HepG2 (cell line): ENCODE data around the gene CHCHD5. TPM values are rescaled to one million over a fixed set of nuclear protein-coding genes. Genes with fewer than 3 reads are reported as not detected.

Experiments used
- ATAC-seq: fragments of 200-7000 bp; cut with Tn5 transposase; 3 replicates; pipeline ENCODE4 v1.9.1; 2020; ENCODE audit warnings: mild to moderate bottlenecking, moderate library complexity
- BruUV-seq: library from RNA; stranded (reverse); fragments of 400-500 nt; replicated peaks from 2 replicates; lab custom pipeline; 2021; lab: Mats Ljungman, UMichigan
- CTCF ChIA-PET: fragments of 300-600 bp; formaldehyde crosslinking; extraction: SDS; loops from one replicate; lab custom pipeline; 2021; ENCODE audit warnings: low total read pairs, inconsistent platforms, low intra/inter-chr PET ratio; lab: Yijun Ruan, JAX
- POLR2A ChIA-PET: fragments of 350-600 bp; sonication (Branson Sonifier 250); formaldehyde crosslinking; loops from one replicate; lab custom pipeline; 2020; ENCODE audit warnings: antibody characterized with exemption, inconsistent platforms; lab: Yijun Ruan, JAX
- DNase-seq: peaks from one replicate; pipeline ENCODE4 v3.0.0-alpha.2; 2015; ENCODE audit warnings: low spot score
- FAIRE-seq: peaks from 3 replicates; lab custom pipeline; 2011; peaks lifted over from hg19 to GRCh38; lab: Jason Lieb, UNC
- H2AFZ ChIP-seq: one replicate; pipeline ENCODE4 v1.6.1; 2011; ENCODE audit warnings: low read length, inconsistent platforms
- H3K27ac ChIP-seq: fragments of 300-600 bp; 3 replicates; pipeline ENCODE4 v1.8.0; 2011; ENCODE audit warnings: mixed run types, mild to moderate bottlenecking, mixed read lengths, low read length, inconsistent platforms; ENCODE audit not compliant: insufficient read depth; ENCODE audit errors: extremely low read length
- H3K27me3 ChIP-seq, 2 experiments: fragments of 200-600 bp in 1 of 2; 2 replicates in 1 of 2; 3 replicates in 1 of 2; pipeline versions ENCODE4 v1.6.0 to v1.8.0; 2011; ENCODE audit warnings: low read length in 2 of 2, mild to moderate bottlenecking in 2 of 2, moderate library complexity in 2 of 2, inconsistent platforms in 1 of 2; ENCODE audit not compliant: insufficient read depth in 2 of 2, control insufficient read depth in 1 of 2
- H3K36me3 ChIP-seq, 2 experiments: fragments of 200-600 bp in 1 of 2; replicated peaks in 1 of 2; 2 replicates in 1 of 2; 3 replicates in 1 of 2; pipeline versions ENCODE4 v1.5.1 to v1.8.0; 2011; ENCODE audit warnings: low read length in 2 of 2, inconsistent platforms in 1 of 2; ENCODE audit not compliant: insufficient read depth in 2 of 2, control insufficient read depth in 1 of 2
- H3K4me1 ChIP-seq: 2 replicates; pipeline ENCODE4 v1.5.1; 2012; ENCODE audit warnings: low read length, inconsistent platforms; ENCODE audit not compliant: insufficient read depth
- H3K4me2 ChIP-seq: 2 replicates; pipeline ENCODE4 v1.6.0; 2011; ENCODE audit warnings: low read depth, low read length, inconsistent platforms
- H3K4me3 ChIP-seq, 3 experiments: fragments of 200-600 bp in 1 of 3; sonication (generic), shearing (Covaris generic) in 1 of 3; replicated peaks in 1 of 3; 2 replicates each; pipeline ENCODE4 v1.5.1; 2011 to 2016; ENCODE audit warnings: low read length in 3 of 3, inconsistent platforms in 2 of 3, low read depth in 2 of 3, mild to moderate bottlenecking in 2 of 3, control low read depth in 1 of 3, mixed read lengths in 1 of 3; ENCODE audit not compliant: insufficient read depth in 1 of 3
- H3K79me2 ChIP-seq: one replicate; pipeline ENCODE4 v1.6.1; 2011; ENCODE audit warnings: low read length, inconsistent platforms; ENCODE audit not compliant: insufficient read depth
- H3K9ac ChIP-seq: 2 replicates; pipeline ENCODE4 v1.6.0; 2011; ENCODE audit warnings: mild to moderate bottlenecking, low read depth, low read length, inconsistent platforms; ENCODE audit not compliant: insufficient read depth
- H3K9me3 ChIP-seq: 2 replicates; pipeline ENCODE4 v1.5.1; 2012; ENCODE audit warnings: mild to moderate bottlenecking, low read length
- H4K20me1 ChIP-seq: 2 replicates; pipeline ENCODE4 v1.6.0; 2011; ENCODE audit warnings: inconsistent platforms, mild to moderate bottlenecking, low read length, moderate library complexity; ENCODE audit not compliant: insufficient read depth
- CEBPB ChIP-seq: IDR thresholded peaks from 2 replicates; pipeline ENCODE4 v1.6.1; 2011; ENCODE audit warnings: low read depth, low read length, improper control_type of control experiment, borderline replicate concordance
- CEBPG ChIP-seq: IDR thresholded peaks from 2 replicates; pipeline ENCODE4 v1.6.1; 2016
- HNRNPUL1 ChIP-seq: fragments of 200-400 bp; formaldehyde crosslinking; IDR thresholded peaks from 2 replicates; pipeline ENCODE4 v1.6.1; 2017; ENCODE audit warnings: low read depth, mild to moderate bottlenecking, low read length, moderate library complexity
- IRF1 ChIP-seq: sonication (generic); formaldehyde crosslinking; IDR thresholded peaks from 2 replicates; pipeline ENCODE4 v1.4.0; 2020; ENCODE audit warnings: low read depth, mild to moderate bottlenecking, missing genetic modification reagents
- WGBS: methylation state at CpG from one replicate; pipeline ENCODE4 v1.1.6; 2017; ENCODE audit warnings: low lambda C conversion rate; 5-methylcytosine and 5-hydroxymethylcytosine counted together
- in situ Hi-C: cut with HindIII; loops from 2 replicates; pipeline ENCODE4 v1.10.0; 2017; ENCODE audit warnings: low pct_unique_long_range_greater_than_20kb; ENCODE audit not compliant: extremely low pct_ligation_motif_present
- intact Hi-C: fragments of 100-400 bp; cut with micrococcal nuclease; formaldehyde crosslinking; loops from one replicate; pipeline ENCODE4 v1.10.0; 2022; ENCODE audit not compliant: unreplicated experiment
- polyA plus RNA-seq, 8 experiments: library from polyadenylated mRNA; depleted of rRNA in 3 of 8; stranded (reverse) in 7 of 8; unstranded in 1 of 8; fragments of >200 nt; fragmentation: Illumina TruSeq in 4 of 8; extraction: Trizol in 4 of 8; gene quantifications; 2 replicates each; pipeline versions ENCODE4 v1.2.1 to v1.2.3, GENCODE V29; 2011 to 2016; ENCODE audit warnings: low read depth in 4 of 8, missing spikeins in 1 of 8, mixed read lengths in 1 of 8; ENCODE audit not compliant: insufficient read depth in 1 of 8
- total RNA-seq, 5 experiments: library from RNA; depleted of rRNA; stranded (reverse); fragments of >200 nt; fragmentation: Illumina TruSeq; extraction: Trizol; gene quantifications; 2 replicates each; pipeline ENCODE4 v1.2.3, GENCODE V29; 2016; ENCODE audit warnings: low read depth in 1 of 5
- TF ChIP-seq, protein P1 (sequence below): IDR thresholded peaks from 2 replicates; pipeline ENCODE4 v1.6.1; 2018; ENCODE audit warnings: missing genetic modification reagents

The CHCHD5 gene
- total and polyA plus RNA-seq, 2 of the 13 experiments (the other 11 are each of a cell fraction or from before 2014, with no cell fraction given): 19.0 to 23.9 TPM

DNA sequence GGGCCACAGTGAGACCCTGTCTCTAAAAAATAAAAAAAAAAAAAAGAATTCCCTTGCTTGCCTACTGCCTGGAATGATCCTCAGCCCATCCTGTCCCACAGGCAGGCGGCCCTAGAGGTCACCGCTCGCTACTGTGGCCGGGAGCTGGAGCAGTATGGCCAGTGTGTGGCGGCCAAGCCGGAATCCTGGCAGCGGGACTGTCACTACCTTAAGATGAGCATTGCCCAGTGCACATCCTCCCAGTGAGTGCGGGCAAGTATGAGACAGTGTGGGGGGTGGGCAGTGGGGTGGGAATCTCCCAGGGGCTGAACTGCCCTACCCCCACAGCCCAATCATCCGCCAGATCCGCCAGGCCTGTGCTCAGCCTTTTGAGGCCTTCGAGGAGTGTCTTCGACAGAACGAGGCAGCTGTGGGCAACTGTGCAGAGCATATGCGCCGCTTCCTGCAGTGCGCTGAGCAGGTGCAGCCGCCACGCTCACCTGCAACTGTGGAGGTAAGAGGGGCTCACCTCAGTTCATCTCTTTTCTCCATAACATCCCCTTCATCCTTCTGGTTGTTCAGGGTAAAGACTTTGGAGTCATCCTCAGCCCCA, 1.6 kb downstream of the CHCHD5 start (continued):
- TF ChIP-seq IRF1 (CRISPR knock-in tag): no peak

- no peak overlapping the region for H3K9ac ChIP-seq
- no peak for ATAC-seq
- no peak overlapping the region for H3K27ac ChIP-seq
- intact Hi-C loops (loop anchor here (10.0 kb wide), 1 partner anchor 334 kb away; the partner anchor contains the start of gene ZC3H8), in situ Hi-C loops (no loop called here)
- no TSS peak for BruUV-seq
- H3K9me3 ChIP-seq: no peaks in the 10 kb centered on the region
- peaks cover 6% of the 10 kb centered on the region for H3K79me2 ChIP-seq
- TF ChIP-seq, protein P1, sequence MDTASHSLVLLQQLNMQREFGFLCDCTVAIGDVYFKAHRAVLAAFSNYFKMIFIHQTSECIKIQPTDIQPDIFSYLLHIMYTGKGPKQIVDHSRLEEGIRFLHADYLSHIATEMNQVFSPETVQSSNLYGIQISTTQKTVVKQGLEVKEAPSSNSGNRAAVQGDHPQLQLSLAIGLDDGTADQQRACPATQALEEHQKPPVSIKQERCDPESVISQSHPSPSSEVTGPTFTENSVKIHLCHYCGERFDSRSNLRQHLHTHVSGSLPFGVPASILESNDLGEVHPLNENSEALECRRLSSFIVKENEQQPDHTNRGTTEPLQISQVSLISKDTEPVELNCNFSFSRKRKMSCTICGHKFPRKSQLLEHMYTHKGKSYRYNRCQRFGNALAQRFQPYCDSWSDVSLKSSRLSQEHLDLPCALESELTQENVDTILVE: no peak
- TF ChIP-seq CEBPG (peak; percentile 45; the same call in 1 of the 2 replicates), HNRNPUL1 (no peak), CEBPB (peak; percentile 21; the same call in 1 of the 2 replicates)
- H3K4me3 ChIP-seq: no peak overlapping the region
- H2AFZ ChIP-seq: no peak overlapping the region
- 96% methylated on average over 6 of the region's 6 CpGs for WGBS
- peaks cover 23% of the 10 kb centered on the region for H3K4me1 ChIP-seq
- FAIRE-seq: no peak
- peaks cover 9 to 15% of the 10 kb centered on the region in 2 experiments; a peak in 4 of 5 replicates for H3K36me3 ChIP-seq
- POLR2A ChIA-PET: no interaction called here
- CTCF ChIA-PET: no interaction called here
- DNase-seq: no peak
- peaks cover 0 to 4% of the 10 kb centered on the region in 2 experiments; a peak in 1 of 5 replicates for H3K27me3 ChIP-seq
- H4K20me1 ChIP-seq: no peaks in the 10 kb centered on the region
- no peak overlapping the region for H3K4me2 ChIP-seq
Measured at GRCh38 chr2:112588611-112589045, 4.2 kb downstream of the CHCHD5 start.
